HG03354 (cell line): Measurements from ENCODE around the gene KPNA5.
"Not testable (repeated sequence)": the region's sequence is repeated elsewhere in the genome, so short reads cannot be mapped to it uniquely, and the experiment has no call there.

ENCODE experiments used
- ATAC-seq: cut with Tn5 transposase; IDR thresholded peaks from one replicate; pipeline ENCODE4 v1.9.1; 2021; ENCODE audit warnings: mild to moderate bottlenecking; ENCODE audit not compliant: unreplicated experiment, poor library complexity, severe bottlenecking

Gene KPNA5

DNA sequence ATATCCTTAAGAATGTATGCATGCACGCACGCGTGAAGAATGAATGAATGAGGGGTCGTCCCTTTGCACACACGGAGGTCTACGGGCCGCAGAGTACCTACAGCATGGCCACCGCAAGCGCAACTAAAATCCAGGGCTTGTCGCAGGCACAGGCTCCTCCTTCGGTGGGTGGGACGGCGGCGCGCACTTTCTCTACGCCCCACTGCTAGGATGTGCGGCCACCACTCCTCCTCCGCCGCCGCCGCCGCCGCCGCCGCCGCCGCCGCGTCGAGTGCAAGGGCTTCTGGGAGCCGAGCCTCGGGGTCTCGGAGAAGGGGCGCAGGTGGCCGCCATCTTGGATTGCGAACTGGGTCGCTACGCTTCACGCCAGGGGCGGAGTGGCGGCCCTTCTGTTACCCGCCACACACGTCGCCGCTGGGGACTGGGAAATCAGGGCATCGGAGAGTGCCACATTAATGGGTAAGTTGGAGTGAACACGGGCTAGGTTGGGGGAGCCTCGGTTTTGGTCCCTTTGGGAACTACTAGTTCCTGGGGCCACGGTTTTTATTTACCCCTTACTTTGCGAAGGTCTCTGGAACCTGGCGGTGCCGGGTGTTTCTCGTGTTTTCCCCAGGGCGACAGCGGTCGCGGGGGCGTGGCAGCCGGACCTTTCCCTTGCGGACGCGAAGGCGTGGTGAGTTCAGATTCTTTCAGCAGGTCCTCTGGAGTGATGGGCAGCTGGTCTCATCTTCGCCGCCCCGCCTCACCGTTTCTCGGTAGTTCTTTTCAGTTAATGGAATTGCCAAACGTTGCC, at the start of gene KPNA5:
TSS of gene KPNA5 (plus strand) at position 332 of the 793 bp plus-strand sequence. CDS start at position 456, 124 bp downstream.
- ATAC-seq, result peak; percentile 96

- ATAC-seq, result peak; percentile 95
Observed at GRCh38 chr6:116631379-116631990, 49.5 kb upstream of the KPNA5 start.

DNA sequence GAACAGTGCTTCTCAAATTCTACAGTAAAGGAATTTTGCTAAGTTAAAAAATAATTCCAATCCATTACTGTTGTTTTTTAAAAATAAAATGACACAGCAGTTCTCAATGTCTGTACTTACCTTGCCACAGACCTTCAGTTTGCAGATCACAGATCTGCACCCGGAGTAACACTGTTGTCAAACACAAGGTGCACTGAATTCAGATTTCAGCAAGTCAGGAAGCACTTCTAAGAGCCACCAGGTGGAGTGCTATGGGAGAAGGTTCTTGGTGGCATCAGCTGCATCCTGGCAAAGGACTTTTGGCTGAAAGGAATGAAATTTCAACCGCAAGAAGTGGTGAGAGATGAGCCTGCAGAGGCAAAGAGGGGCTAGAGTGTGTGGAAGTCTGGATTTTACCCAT, 47.3 kb upstream of the KPNA5 start:
- peak; percentile 35 for ATAC-seq

- no peak for ATAC-seq
Observed at GRCh38 chr6:116648156-116648555, 32.9 kb upstream of the KPNA5 start.

DNA sequence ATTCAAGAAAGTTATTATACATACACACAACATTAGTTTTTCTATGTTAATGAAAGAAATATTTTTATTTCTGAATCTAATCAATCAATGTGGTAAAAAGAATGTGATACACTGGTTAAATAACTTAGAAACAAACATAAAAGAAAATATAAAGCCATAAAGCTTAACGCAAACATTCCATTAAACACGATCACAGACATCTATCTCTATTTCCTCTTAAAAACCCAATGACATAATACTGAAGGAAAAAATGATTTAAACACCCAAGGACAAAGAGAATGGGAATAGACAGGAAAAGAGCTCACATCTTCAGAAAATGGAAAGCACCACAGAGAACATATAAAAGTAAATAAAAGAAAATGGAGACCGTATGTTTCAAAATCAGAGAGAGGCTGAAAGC, 31.9 kb upstream of the KPNA5 start:
- no peak for ATAC-seq

- no peak for ATAC-seq
Observed at GRCh38 chr6:116651916-116652315, 29.1 kb upstream of the KPNA5 start.

GRCh38 chr6:116661594-116661993, 19.4 kb upstream of the KPNA5 start:
- ATAC-seq, result no peak

GRCh38 chr6:116662202-116662601, 18.8 kb upstream of the KPNA5 start:
- no peak for ATAC-seq

DNA sequence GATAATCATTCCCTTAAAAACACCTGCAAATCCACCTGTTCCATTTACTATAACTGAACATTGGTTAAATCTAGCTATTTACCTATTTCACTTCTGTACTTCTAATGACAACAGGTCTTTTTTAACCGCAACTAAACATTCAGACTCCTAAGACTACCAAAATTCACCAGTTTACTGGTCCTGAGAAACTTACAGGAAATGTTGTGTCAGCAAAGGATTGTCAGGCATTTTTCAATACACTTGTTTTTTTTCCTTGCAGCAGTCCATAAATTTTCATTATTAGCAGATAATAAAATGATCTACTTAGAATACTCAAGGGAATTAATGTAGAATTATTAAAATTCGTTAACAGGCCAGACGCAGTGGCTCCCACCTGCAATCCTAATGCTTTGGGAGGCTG, 17.7 kb upstream of the KPNA5 start:
- ATAC-seq, result no peak

GRCh38 chr6:116664169-116664568, 16.8 kb upstream of the KPNA5 start:
- ATAC-seq, result not testable (repeated sequence)

- ATAC-seq, result no peak
Observed at GRCh38 chr6:116665464-116665863, 15.5 kb upstream of the KPNA5 start.

DNA sequence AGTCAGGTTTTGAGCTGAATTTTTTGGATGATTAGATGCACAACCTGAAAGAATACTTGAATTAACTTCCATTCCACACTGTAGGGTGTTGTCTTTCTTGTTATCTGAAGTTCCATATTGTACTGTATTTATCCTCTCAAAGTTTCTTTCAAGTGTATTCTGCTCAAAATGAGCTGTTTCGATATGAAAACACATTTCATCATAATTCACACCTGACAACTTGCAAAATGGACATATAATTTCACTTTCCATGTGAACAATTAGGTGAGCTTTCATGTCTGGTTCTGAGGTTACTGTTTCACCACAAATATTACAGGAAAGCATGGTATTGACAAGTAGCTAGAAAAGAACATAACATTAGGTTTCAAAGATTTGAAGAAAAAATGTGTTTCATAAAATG, 14.1 kb upstream of the KPNA5 start:
- ATAC-seq, result no peak

GRCh38 chr6:116667623-116668022, 13.4 kb upstream of the KPNA5 start:
- peak; percentile 34 for ATAC-seq

DNA sequence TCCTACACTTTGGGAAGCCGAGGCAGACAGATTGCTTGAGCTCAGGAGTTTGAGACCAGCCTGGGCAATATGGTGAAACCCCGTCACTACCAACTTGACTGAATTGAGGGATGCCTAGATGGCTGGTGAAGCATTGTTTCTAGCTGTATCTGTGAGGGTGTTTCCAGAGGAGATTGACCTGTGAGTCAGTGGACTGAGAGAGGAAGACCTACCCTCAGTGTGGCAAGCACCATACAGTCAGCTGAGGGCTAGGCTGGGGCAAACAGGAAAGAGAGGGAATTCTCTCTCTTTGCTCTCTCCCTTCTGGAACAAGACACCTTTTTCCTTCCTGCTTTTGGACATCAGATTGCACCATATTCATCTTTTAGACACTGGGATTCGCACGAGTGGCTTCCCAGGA, 8.7 kb upstream of the KPNA5 start:
- no peak for ATAC-seq

- no peak for ATAC-seq
Observed at GRCh38 chr6:116676021-116676420, 5.0 kb upstream of the KPNA5 start.

GRCh38 chr6:116682334-116682712, 1.3 kb downstream of the KPNA5 start:
- ATAC-seq, result peak; percentile 37

- ATAC-seq, result no peak
Observed at GRCh38 chr6:116685437-116685993, 4.5 kb downstream of the KPNA5 start.

GRCh38 chr6:116686475-116687101, 5.6 kb downstream of the KPNA5 start:
- not testable (repeated sequence) for ATAC-seq

DNA sequence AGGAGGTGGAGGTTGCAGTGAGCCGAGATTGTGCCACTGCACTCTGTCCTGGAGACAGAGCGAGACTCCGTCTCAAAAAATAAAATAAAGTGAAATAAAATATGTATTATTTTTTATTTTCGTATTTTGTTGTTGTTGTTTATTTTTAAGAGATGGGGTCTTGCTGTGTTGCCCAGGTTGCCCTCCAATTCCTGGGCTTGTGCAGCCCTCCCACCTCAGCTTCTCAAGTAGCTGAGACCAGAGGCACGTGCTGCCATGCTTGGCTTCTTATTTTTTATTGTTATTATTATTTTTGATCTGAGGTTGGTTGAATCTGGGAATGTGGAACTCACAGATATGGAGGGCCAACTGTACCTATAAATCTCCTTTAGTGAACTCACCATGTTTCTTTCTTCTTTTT, 10.1 kb downstream of the KPNA5 start:
- ATAC-seq, result no peak

GRCh38 chr6:116692873-116693272, 11.9 kb downstream of the KPNA5 start:
- ATAC-seq, result not testable (repeated sequence)

DNA sequence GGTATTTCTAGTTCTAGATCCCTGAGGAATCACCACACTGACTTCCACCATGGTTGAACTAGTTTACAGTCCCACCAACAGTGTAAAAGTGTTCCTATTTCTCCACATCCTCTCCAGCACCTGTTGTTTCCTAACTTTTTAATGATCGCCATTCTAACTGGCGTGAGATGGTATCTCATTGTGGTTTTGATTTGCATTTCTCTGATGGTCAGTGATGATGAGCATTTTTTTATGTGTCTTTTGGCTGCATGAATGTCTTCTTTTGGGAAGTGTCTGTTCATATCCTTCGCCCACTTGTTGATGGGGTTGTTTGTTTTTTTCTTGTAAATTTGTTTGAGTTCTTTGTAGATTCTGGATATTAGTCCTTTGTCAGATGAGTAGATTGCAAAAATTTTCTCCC, 12.3 kb downstream of the KPNA5 start:
- not testable (repeated sequence) for ATAC-seq
